Naive thymus-derived CD8-positive, alpha-beta T cell (primary cell): ENCODE results near the gene P3H4. TPM values are rescaled to one million over a fixed set of nuclear protein-coding genes. Genes with fewer than 3 reads are reported as not detected.

Experiments used
- ATAC-seq, 2 donors: fragments of 150-1000 bp; cut with Tn5 transposase in 1 of 2; sonication (Bioruptor Pico), chemical (Tn5 transposase) in 1 of 2; 1 replicate in 1 of 2; 2 replicates in 1 of 2; pipeline ENCODE4 v1.10.0; 2021; ENCODE audit warnings: mild to moderate bottlenecking in 2 of 2, moderate library complexity in 2 of 2
- POLR2A ChIA-PET: fragments of 350-600 bp; sonication (Branson Sonifier 250); formaldehyde crosslinking; loops from one replicate; lab custom pipeline; 2021; ENCODE audit warnings: antibody characterized with exemption; lab: Charles Lee
- DNase-seq, 10 donors: peaks; one replicate each; pipeline versions ENCODE4 v3.0.0 to v3.0.0-alpha.2; 2020 to 2022
- H3K27ac Mint-ChIP-seq, 10 donors: one replicate each; pipeline ENCODE4 v1.8.0; 2020 to 2022; ENCODE audit warnings: mild to moderate bottlenecking in 10 of 10, mixed read lengths in 10 of 10, moderate library complexity in 4 of 10, inconsistent platforms in 1 of 10
- H3K27me3 Mint-ChIP-seq, 5 donors: one replicate each; pipeline ENCODE4 v1.8.0; 2021 to 2022; ENCODE audit warnings: mixed read lengths in 5 of 5
- H3K36me3 Mint-ChIP-seq, 3 donors: one replicate each; pipeline ENCODE4 v1.8.0; 2020 to 2022; ENCODE audit warnings: mixed read lengths in 3 of 3, mild to moderate bottlenecking in 2 of 3, inconsistent platforms in 1 of 3
- H3K4me1 Mint-ChIP-seq, 4 donors: one replicate each; pipeline ENCODE4 v1.8.0; 2021 to 2022; ENCODE audit warnings: mixed read lengths in 4 of 4
- H3K4me3 Mint-ChIP-seq, 10 donors: one replicate each; pipeline ENCODE4 v1.8.0; 2020 to 2022; ENCODE audit warnings: mild to moderate bottlenecking in 10 of 10, mixed read lengths in 10 of 10, moderate library complexity in 6 of 10, inconsistent platforms in 1 of 10
- H3K9me3 Mint-ChIP-seq, 9 donors: one replicate each; pipeline ENCODE4 v1.8.0; 2020 to 2022; ENCODE audit warnings: mixed read lengths in 9 of 9, mild to moderate bottlenecking in 3 of 9, inconsistent platforms in 1 of 9, moderate library complexity in 1 of 9
- polyA plus RNA-seq, 3 donors: library from polyadenylated mRNA; unstranded; fragments of 300-500 nt; fragmentation: Illumina TruSeq; gene quantifications; one replicate each; pipeline ENCODE4 v1.2.3, GENCODE V29; 2021
- total RNA-seq, 8 experiments: library from RNA in 2 of 8; stranded (reverse) in 2 of 8; gene quantifications; one replicate each; pipeline ENCODE4 v1.2.3 and lab custom pipeline; 2021 to 2026

The P3H4 gene
- total and polyA plus RNA-seq, 5 experiments from 2014 or later: 4.0 to 6.2 (median 5.8) TPM

DNA sequence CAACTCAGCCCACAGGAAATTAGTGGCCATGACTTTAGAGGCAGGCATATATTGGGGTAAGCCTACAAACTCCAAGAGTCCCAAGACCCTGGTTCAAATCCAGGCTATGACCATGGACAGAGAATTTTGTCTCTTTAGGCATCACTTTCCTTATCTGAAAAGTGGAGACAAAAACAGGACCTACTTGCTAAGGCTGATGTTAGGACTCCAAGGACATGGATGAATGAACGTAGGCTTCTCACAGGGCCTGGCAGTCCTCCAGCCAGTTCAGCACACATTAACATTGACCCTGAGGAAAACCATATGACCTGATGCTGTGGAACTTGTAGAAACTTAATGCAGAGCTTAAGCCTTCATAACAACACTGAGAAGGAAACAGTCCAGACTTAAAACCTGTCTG is 2.4 kb upstream of the P3H4 start:
- H3K27ac Mint-ChIP-seq: peak overlapping the region in 2 of 10 donors; percentile 17 to 38
- POLR2A ChIA-PET: no interaction called here
- no peaks in the 10 kb centered on the region for H3K36me3 Mint-ChIP-seq
- H3K4me3 Mint-ChIP-seq: peak overlapping the region in 3 of 10 donors; percentile 78 to 90 (median 82)
- DNase-seq: no peak
- H3K27me3 Mint-ChIP-seq: peaks cover 0 to 7% (median 1%) of the 10 kb centered on the region in 5 donors
- no peaks in the 10 kb centered on the region for H3K9me3 Mint-ChIP-seq
- no peak for ATAC-seq
- peaks cover 17 to 26% (median 23%) of the 10 kb centered on the region in 4 donors for H3K4me1 Mint-ChIP-seq

DNA sequence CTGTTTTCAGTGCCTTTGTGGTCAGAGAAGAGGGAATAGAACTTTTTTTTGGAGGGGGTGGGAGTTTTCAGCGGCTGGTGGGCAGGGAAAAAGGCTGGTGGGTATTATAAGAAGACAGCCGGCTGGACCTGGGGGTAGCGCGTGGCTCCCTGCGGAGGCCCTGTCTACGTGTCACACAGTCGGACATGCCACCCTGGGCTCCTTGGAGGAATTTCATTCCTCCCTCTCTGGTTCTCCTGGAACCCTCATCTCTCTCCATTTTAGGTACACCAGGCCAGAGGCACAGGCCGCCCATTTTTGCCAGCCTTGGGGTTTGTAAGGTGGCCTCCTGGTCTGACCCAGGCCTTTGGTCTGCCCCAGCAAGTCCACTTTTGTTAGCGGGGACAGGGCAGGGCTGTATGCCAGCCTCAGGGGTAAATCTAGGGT is 2.0 kb upstream of the P3H4 start:
- POLR2A ChIA-PET: no interaction called here
- no peak for DNase-seq
- no peak for ATAC-seq
- no peaks in the 10 kb centered on the region for H3K9me3 Mint-ChIP-seq
- no peaks in the 10 kb centered on the region for H3K36me3 Mint-ChIP-seq
- peak overlapping the region in 8 of 10 donors; percentile 60 to 93 (median 80) for H3K4me3 Mint-ChIP-seq
- peaks cover 17 to 26% (median 24%) of the 10 kb centered on the region in 4 donors for H3K4me1 Mint-ChIP-seq
- peaks cover 0 to 7% (median 1%) of the 10 kb centered on the region in 5 donors for H3K27me3 Mint-ChIP-seq
- H3K27ac Mint-ChIP-seq: peak overlapping the region in 6 of 10 donors; percentile 28 to 70 (median 48)

DNA sequence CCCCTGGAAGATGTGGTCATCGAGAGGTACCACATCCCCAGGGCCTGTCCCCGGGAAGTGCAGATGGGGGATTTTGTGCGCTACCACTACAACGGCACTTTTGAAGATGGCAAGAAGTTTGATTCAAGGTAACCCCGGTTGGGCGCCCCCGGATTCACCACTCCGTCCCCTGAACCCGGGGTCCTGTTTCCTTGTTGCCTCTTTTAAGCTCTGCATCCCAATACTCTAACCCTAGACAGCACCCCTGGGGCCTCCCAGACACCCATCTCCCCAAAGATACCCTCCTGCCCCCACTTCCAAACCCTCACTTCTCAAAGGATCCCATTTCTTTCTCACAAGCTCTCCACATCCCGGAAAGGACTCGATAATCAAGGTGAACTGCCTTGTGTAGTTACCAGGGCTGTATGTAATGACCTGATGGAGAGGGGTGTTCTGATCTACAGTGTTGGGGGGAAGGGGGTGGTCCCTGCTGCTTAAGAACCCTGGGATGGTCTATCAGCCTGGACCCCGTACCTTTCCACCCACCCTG is 1.5 kb upstream of the P3H4 start:
- Mint-ChIP-seq H3K27ac (peak overlapping the region in 4 of 10 donors; percentile 28 to 70 (median 47)), H3K36me3 (no peaks in the 10 kb centered on the region), H3K9me3 (no peaks in the 10 kb centered on the region), H3K4me1 (peaks cover 17 to 26% (median 24%) of the 10 kb centered on the region in 4 donors), H3K27me3 (peaks cover 0 to 5% (median 1%) of the 10 kb centered on the region in 5 donors), H3K4me3 (peak overlapping the region; percentile 50 to 93 (median 76))
- DNase-seq (no peak), ATAC-seq (no peak)
- POLR2A ChIA-PET: interaction anchor here (0.6 to 0.7 kb wide), 2 partner anchors 432 to 1293 kb away, joined by 3 to 11 read pairs; no protein-coding TSS in a partner anchor

DNA sequence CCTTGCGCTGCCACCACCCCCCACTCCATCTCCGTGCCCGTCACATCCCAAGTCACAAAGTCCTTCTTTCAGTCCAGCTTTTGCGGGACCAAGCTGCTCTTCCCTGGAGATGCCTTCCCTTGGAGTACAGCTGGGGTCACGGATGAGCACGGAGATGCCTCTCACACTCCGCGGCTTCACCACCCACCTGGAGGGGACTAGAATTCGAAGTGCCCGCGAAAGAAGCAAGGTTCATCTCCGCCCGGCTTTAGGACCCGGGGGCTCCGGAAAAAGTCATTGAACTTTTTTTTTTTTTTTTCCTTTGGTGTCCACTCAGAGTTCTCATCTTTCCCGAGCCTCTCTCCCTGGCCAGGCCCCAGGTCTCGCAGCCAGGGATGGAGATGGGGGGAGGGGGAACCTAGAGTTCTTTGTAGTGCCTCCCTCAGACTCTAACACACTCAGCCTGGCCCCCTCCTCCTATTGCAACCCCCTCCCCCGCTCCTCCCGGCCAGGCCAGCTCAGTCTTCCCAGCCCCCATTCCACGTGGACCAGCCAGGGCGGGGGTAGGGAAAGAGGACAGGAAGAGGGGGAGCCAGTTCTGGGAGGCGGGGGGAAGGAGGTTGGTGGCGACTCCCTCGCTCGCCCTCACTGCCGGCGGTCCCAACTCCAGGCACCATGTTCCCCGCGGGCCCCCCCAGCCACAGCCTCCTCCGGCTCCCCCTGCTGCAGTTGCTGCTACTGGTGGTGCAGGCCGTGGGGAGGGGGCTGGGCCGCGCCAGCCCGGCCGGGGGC is 817 bp upstream of the P3H4 start, which contains the start of gene FKBP10:
Gene FKBP10, plus strand, starts transcription at position 624 of the 771 bp plus-strand sequence. Its CDS starts 31 bp downstream, at position 655.
- Mint-ChIP-seq H3K27me3 (peaks cover 0 to 4% (median 0%) of the 10 kb centered on the region in 5 donors), H3K36me3 (no peaks in the 10 kb centered on the region), H3K27ac (peak within 1 kb of the TSS in 9 of 10 donors; percentile 75 to 95 (median 84)), H3K4me1 (peaks cover 17 to 26% (median 24%) of the 10 kb centered on the region in 4 donors), H3K9me3 (no peaks in the 10 kb centered on the region), H3K4me3 (peak within 1 kb of the TSS; percentile 87 to 97 (median 93))
- ATAC-seq (peak; percentile 13 to 20), DNase-seq (peak in 7 of 10 donors; percentile 11 to 58 (median 52))
- POLR2A ChIA-PET: interaction anchor here (0.6 to 3.9 kb wide), 7 partner anchors 10 to 1292 kb away, joined by 3 to 29 read pairs (median 5); partner anchors contain the start of genes EIF1 and KLHL11

DNA sequence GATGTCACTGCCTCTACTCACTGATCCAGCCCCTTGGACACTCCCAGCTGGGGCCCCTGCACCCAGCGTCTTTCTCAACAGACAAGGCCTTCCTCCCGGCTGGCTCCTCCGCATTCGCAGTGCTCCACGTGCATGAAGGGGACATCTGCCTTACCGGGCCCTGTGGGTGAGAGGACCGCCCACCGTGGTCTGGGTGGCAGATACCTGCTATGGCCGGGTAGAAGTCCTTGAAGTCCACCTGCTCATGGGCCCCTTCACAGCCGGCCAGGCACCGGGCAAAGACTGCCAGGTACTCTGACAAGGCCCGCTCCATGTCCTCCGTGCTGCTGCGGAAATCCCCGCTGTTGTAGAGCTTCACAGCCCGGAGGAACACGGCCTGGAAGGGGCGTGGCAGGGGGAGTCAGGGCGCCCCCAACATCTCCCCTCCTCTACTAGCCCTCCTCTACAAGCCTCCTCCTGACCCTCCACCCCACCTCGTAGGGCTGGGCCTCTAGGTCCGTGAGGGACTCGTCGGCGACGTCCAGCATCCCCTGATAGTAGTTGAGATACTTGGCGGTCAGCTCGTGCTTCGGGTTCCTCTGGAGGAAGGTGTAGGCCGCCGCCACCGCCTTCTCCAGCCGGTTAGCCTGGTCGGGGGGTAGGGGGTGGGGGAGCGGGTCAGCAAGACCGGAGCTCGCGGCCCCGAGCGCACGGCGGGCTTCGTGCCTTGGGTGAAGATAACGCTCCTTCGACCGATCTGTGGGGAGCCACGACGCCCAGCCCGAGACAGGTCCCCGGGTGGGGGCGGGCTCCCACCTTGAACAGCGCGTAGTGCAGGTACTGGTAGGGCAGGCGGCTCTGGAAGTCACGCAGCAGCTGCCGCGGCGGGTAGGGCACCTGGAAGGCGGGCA is 845 bp downstream of the P3H4 start:
- Mint-ChIP-seq H3K36me3 (peaks cover 0 to 2% (median 0%) of the 10 kb centered on the region in 3 donors), H3K27me3 (peaks cover 0 to 4% (median 0%) of the 10 kb centered on the region in 5 donors), H3K4me1 (peaks cover 17 to 26% (median 24%) of the 10 kb centered on the region in 4 donors), H3K9me3 (no peaks in the 10 kb centered on the region), H3K4me3 (peak overlapping the region; percentile 61 to 97 (median 86)), H3K27ac (peak overlapping the region in 2 of 10 donors; percentile 22 to 49)
- DNase-seq (peak in 1 of 10 donors; percentile 30), ATAC-seq (peak; percentile 61 to 66)
- POLR2A ChIA-PET: interaction anchor here (0.7 to 3.9 kb wide), 7 partner anchors 9 to 122 kb away, joined by 3 to 29 read pairs (median 7); partner anchors contain the start of genes EIF1 and KLHL11

DNA sequence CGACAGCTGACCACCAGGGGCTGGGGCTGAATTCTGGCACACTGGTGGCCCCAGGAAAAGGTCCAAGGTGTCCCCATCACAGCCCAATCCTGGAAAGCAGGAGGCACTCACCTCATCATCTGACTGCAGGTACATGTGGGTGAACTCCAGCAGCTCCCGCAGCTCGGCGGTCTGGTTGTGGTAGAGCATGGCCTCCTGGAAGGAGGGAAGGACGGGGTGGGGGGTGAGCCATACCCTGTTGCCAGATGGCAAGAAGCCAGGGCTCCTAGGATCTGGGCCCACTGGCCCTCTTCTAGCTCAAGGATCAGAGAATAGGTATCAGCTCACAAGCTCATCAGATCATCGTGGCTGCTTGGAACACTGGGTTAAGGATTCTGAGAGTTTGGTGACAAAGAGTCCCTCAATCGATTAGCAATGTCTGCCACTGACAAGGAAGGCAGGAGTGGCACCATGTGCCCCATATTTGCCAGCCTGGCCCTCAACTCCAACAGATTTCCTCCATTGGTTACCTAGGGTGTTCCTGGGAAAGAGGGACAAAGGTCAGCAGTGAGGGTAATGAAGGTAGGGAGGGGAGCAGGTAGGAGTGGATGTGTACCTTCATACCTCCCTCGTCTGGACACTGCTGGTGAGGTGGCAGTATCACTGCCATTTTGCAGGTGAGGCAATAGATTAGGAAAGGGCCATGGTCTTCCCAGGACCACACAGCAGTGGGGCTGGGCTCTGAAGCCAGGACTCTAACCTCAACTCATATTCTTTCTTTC is 4.9 kb downstream of the P3H4 start:
- H3K27ac Mint-ChIP-seq: no peak overlapping the region
- H3K4me3 Mint-ChIP-seq: no peak overlapping the region
- peaks cover 0 to 1% (median 0%) of the 10 kb centered on the region in 5 donors for H3K27me3 Mint-ChIP-seq
- DNase-seq: no peak
- POLR2A ChIA-PET: no interaction called here
- no peak for ATAC-seq
- no peaks in the 10 kb centered on the region for H3K9me3 Mint-ChIP-seq
- H3K4me1 Mint-ChIP-seq: peaks cover 10 to 18% (median 16%) of the 10 kb centered on the region in 4 donors
- H3K36me3 Mint-ChIP-seq: peaks cover 0 to 2% (median 0%) of the 10 kb centered on the region in 3 donors

DNA sequence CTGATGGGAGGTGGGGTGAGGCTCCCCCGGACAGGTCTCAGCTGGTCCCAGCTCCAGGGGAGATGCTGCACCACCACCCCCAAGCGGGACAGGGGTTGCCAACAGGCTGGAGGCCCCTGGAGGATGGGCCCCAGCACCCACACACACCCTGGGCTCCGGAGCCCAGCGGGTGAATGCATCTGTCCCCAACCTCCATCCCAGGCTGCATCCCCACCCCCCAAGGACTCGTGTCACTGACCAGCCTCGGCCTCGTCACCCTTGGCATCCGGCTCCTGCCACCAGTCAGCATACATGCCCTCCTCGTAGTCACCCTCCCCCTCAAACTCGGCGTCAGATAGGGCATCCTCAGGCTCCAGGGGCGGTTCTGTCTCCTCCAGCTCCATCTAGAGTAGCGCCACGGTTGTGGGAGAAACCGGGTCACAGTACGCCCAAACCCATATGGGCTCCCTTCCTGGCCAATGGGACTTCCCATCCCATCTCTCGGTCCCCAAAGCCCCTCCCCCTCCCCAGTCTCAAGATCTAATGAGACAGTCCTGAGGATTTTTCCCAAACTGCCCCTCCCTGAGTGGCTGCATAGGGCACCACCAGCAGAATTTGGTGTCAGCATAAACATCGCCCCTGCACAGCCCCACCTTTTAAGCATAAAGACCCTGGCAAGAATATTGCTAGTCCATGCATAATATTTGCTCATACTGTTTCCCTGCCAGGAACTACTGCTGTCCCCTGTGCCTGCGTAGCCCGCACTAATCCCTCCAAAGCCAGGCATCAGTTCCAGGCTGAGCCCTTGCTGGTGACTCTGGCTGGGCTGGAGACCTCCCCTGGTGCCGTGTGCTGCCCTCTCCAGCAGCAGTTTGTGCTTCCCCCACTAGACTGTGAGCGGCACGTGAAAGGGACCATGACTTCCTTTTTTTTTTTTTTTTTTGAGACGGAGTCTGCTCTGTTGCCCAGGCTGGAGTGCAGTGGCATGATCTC is 8.4 kb downstream of the P3H4 start:
- peaks cover 0 to 2% (median 0%) of the 10 kb centered on the region in 3 donors for H3K36me3 Mint-ChIP-seq
- no peak overlapping the region for H3K27ac Mint-ChIP-seq
- POLR2A ChIA-PET: interaction anchor here (2.3 kb wide), 1 partner anchor 8 kb away, joined by 9 read pairs; the partner anchor contains the start of gene P3H4
- H3K4me1 Mint-ChIP-seq: peaks cover 3 to 9% (median 8%) of the 10 kb centered on the region in 4 donors
- DNase-seq: no peak
- ATAC-seq: no peak
- H3K9me3 Mint-ChIP-seq: no peaks in the 10 kb centered on the region
- no peaks in the 10 kb centered on the region for H3K27me3 Mint-ChIP-seq
- H3K4me3 Mint-ChIP-seq: peak overlapping the region in 1 of 10 donors; percentile 29

DNA sequence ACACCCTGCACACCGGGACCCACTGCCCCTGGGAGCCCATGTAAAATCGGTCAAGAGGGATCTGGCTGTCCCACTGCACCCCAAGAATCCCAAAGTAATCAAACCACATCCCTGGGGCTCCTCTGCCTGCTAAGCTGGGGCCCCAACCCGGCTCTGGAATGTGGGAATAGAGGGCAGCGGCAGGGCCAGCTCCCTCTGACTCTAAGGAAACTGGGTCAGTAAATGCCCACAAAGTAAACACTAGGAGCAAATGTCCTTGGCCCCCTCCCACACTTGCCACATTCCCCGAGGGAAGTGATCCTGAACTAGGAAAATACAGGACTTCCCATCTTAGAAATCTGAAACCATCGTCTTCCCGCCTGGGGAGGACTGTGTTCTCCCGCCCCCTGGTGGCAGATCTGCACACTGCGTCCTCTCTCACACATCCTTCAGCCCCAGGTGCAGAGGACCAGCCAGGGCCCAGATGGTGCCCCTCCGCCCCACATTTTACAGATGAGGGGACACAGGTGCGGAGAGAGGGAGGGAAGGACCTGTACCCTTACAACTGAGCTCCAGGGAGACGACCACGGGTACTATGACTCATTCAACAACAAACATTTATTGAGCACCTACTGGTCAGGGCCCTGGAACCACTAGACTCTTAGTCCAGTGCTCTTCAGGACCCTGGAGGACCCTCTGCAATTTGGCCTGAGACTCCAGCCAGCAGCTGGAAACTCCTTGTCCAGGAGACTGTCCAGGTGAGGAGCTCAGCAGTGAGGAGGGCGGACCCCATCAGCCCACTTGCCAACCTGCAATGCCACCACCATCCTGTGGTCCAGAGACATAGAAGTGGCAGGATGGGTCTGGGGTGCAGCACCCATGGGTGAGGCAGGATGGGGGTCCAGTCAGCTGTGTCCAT is 10.1 kb downstream of the P3H4 start:
- ATAC-seq (peak; percentile 85 to 94), DNase-seq (peak; percentile 50 to 84 (median 71))
- Mint-ChIP-seq H3K36me3 (peaks cover 0 to 2% (median 0%) of the 10 kb centered on the region in 3 donors), H3K27me3 (no peaks in the 10 kb centered on the region), H3K9me3 (no peaks in the 10 kb centered on the region), H3K4me3 (peak overlapping the region in 1 of 10 donors; percentile 33), H3K27ac (peak overlapping the region in 1 of 10 donors; percentile 53), H3K4me1 (peaks cover 3 to 9% (median 8%) of the 10 kb centered on the region in 4 donors)
- POLR2A ChIA-PET: interaction anchor here (0.6 to 2.3 kb wide), 3 partner anchors 10 to 64 kb away, joined by 4 to 9 read pairs (median 5); partner anchors contain the start of gene P3H4

DNA sequence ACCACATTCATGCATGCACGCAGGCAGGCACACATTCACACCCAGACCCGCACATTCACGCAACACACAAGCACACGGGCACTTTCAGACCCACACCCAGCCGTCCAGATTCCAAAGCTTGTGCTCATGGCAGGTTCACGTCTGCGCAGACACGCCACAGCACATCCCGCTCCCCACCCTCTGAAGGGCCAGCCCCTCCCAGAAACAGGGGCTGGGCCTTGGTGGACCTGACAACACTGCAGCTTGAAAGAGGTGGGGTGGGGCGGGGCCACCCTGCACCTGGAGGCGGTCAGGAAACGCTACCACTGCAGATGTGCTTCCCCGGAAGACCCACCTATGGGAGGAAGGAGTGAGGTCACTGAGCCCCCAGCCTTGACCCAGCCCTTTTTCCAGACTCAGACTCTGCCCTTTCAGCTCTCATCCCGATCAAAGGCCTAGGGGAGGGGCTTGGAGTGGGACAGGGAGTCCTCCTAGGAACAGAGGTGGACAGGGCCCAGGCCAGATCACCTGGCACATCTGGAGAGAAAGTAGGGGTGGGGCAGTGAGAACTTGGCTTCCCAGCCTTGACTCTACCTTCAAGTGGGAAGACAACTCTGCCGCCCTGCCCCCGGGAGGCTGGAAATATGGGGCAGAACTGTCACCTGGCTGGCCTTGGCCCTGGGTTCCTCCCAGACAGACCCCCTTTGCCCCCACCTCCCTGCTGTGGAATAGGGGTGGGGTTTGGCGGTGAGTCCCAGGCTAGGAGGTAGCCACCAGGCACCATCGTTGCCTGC is 11.0 kb downstream of the P3H4 start:
- Mint-ChIP-seq H3K9me3 (no peaks in the 10 kb centered on the region), H3K36me3 (no peaks in the 10 kb centered on the region), H3K4me1 (peaks cover 3 to 9% (median 8%) of the 10 kb centered on the region in 4 donors), H3K27me3 (no peaks in the 10 kb centered on the region), H3K27ac (no peak overlapping the region), H3K4me3 (peak overlapping the region in 1 of 10 donors; percentile 36)
- ATAC-seq (peak; percentile 33 to 35), DNase-seq (peak in 1 of 10 donors; percentile 29)
- POLR2A ChIA-PET: interaction anchor here (1.4 to 2.3 kb wide), 2 partner anchors 10 to 64 kb away, joined by 4 to 9 read pairs; partner anchors contain the start of gene P3H4
